ENCODE measurements around the gene RER1.

The RER1 gene

DNA sequence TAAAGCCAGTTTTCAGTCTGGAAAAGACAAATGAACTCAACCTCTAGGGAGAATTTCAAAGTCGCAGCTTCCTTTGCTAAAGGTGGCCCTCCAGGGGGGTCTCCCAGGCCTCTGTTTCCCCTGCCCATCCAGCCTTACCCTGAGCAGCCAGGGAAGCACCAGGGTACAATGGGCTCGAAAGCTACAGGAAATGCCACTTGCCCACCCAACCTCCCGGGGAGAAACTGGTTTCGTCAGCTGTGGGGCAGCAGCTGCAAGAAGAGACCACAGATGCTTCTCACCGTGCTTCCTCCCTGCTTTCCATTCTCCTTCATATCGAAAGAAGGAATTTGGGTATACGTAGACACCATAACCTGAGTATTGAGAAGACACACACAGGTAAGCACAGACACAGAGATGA is 2.0 kb upstream of the RER1 start:
- DNase-seq (ENCODE audit: low read depth in 2 of 2) = no peak

DNA sequence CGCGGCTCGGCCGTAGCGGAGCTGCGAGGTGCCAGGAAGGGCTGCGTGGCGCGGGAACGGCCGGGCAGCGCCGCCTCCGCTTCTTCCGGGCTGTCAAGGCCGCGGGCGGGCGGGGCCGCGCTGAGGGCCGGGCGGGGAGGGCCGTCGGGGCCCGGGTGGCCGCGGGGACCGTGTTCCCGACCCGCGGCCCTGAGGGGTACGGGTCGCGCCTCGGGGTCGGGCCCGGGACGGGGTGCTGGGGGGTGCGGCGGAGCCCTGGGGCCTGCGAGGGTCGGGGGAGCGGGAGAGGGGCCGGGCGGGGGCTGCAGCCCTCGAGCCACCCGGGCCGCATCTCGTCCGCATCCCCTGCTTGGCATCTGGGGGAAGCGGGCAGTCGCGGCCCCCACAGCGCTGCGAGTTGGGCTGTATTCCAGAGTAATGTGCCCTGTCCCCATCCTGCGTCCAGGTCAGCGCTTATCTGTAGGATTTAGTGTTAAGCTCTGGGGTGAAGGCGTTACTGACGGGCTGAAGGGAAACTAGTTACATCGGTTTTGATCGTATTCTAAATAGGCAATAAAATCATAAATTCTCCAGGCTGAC is 379 bp downstream of the RER1 start:
- no peak for DNase-seq (ENCODE audit: low read depth in 2 of 2)

DNA sequence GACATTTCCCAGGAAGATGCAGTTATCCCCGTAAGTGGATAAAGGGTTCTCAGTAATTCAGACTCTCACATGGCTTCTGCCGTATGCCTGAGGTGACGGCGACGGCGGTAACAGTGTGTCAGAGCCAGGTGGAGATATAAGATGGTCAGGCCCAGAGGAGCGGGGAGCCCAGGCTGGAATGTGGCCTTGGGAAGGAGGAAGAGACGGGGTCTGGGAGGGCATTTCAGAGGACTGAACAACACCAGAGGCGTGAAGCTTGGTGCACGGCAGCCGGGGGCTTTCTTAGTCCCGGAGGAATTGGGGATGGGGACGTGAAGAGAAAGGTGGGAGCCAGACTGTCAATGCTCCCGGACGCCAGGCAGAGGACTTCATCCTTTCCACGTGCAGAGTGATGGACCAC is 1.0 kb downstream of the RER1 start:
- no peak for DNase-seq (ENCODE audit: low read depth in 2 of 2)

GRCh38 chr1:2393471-2393877 is 1.8 kb downstream of the RER1 start:
- DNase-seq (ENCODE audit: low read depth in 2 of 2) = no peak

DNA sequence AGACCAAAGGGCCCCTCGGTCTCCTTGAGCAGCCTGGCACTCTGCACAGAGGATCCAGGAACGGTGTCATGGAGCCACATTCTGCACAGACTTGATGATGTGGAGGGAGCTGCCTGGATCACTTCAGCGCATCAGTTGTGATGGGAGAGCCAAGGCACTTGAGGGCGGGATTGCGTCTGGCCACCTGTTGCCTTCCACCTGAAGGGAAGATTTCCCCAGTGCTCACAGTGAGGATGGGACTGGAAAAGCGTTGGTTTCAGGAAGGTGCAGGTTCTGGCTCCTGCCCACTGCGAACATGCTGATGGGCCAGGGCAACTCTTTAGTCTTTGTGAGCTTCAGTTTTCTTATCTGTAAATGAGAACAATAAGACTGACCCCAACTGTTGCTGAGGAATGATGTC is 2.6 kb downstream of the RER1 start:
- DNase-seq (ENCODE audit: low read depth in 2 of 2) = no peak

- DNase-seq (ENCODE audit: low read depth in 2 of 2) = no peak
These were observed 3.1 kb downstream of the RER1 start for GRCh38 chr1:2394761-2395160.

DNA sequence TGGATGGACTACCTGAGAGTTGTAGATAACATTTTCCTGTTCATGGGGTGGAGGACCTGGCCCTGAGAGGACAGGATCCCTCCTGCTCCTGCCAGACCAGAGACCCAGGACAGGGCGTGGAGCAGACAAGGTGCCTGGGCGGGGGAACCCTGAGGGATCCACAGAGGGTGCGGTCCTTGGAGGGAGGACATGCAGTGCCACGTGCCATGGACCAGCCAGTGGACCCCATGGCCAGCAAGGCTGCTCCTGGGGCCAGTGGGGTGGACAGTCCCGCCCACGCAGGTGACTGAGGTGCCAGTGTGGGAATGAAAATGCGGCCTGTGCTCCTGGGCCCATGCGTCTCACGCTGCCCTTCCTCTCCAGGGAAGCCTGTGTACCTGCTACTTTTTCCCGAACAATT is 3.6 kb downstream of the RER1 start:
- DNase-seq (ENCODE audit: low read depth in 2 of 2) = no peak

DNA sequence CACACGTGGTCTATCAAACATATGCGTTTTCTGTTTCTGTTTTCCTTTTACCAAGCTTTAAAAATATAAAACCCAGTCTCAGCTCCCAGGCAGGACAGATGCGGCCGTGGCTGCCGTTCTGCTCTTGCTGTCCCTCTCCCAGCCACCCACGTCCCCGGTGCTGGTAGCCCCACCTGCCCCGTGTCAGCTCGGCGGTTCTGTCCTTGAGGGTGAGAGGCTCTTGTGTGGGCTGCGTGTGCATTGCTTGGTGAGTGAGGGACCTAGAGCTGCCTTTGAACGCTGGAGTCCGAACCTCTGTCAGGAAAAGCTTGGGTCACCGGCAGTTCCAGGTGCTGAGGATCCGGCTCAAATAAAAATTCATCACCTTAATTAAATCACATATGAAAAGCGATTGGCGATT is 4.4 kb downstream of the RER1 start:
- DNase-seq (ENCODE audit: low read depth in 2 of 2) = no peak

GRCh38 chr1:2396476-2396875 is 4.8 kb downstream of the RER1 start:
- no peak for DNase-seq (ENCODE audit: low read depth in 2 of 2)

- DNase-seq (ENCODE audit: low read depth in 2 of 2) = no peak
These were observed 5.5 kb downstream of the RER1 start for GRCh38 chr1:2397007-2397679.

- no peak for DNase-seq (ENCODE audit: low read depth in 2 of 2)
These were observed 7.2 kb downstream of the RER1 start for GRCh38 chr1:2398871-2399270.

DNA sequence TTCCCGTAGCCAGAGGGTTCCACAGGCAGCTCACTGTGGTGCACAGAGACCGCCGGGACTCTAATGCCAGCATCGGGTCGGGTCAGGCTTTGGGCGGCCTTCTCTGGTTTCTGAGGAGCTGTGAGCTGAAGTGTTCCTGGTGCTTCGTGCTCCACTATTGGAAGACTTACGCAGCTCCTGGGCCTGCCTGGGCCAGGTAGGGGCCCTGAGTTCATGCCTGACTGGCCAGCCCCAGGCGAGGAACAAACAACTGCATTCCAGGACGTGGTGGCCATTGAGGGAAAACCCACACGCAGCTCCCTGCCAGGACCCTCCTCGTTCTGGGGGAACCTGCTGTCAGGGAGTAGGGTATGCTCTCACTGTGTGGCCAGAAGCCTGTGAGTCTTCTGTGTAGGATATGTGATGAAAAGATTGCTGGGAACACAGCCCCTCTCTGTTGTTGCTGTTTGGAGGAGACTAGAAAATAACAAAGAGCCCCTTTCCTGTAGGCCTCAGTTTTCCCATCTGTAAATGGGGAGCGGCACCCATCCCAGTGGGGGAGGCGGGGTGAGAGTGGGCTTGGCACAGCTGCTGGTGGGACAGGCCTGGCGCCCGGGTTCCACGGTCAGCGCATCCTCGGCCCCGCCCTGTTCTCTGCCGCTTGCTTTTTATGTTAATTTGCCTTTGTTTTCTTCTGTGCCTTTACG is 8.4 kb downstream of the RER1 start:
- DNase-seq (ENCODE audit: low read depth in 2 of 2) = no peak

- no peak for DNase-seq (ENCODE audit: low read depth in 2 of 2)
These were observed 8.9 kb downstream of the RER1 start for GRCh38 chr1:2400576-2400909.

- DNase-seq (ENCODE audit: low read depth in 2 of 2) = no peak
These were observed 9.5 kb downstream of the RER1 start for GRCh38 chr1:2400950-2401649.

- DNase-seq (ENCODE audit: low read depth in 2 of 2) = no peak
These were observed 10.8 kb downstream of the RER1 start for GRCh38 chr1:2402420-2402819.

- DNase-seq (ENCODE audit: low read depth in 2 of 2) = no peak
These were observed 11.6 kb downstream of the RER1 start for GRCh38 chr1:2403273-2403672.

GRCh38 chr1:2404142-2404889 is 12.7 kb downstream of the RER1 start:
- DNase-seq (ENCODE audit: low read depth in 2 of 2) = no peak

DNA sequence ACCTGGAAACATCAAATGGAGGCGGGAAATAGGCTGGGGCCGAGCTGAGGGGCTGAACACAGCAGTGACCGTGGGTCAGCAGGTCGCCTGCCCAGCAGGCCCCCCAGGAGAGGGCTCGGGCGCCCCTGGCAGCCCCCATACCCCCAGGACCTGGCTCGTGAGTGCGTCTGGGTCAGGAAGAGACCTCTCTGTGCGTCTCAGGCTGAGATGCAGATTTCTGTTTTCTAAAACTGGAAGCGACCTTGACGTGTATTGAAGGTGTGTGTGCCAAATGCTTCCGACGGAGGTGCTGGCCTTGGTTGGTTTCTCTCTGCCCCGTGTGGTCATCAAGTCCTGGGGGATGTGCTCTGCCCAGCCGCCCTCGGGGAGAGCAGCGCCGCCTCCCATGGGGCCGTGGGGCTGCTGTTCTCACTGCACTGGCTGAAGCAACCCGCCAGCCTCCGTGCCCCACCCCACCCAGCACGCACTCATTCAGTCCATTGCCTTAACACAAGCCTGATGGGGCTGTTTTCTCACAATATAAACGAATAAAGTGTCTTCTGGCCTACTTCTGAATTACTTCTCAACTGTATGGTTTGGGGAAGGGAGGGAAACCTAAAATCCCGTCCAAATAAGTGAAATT is 13.4 kb downstream of the RER1 start:
- no peak for DNase-seq (ENCODE audit: low read depth in 2 of 2)

DNA sequence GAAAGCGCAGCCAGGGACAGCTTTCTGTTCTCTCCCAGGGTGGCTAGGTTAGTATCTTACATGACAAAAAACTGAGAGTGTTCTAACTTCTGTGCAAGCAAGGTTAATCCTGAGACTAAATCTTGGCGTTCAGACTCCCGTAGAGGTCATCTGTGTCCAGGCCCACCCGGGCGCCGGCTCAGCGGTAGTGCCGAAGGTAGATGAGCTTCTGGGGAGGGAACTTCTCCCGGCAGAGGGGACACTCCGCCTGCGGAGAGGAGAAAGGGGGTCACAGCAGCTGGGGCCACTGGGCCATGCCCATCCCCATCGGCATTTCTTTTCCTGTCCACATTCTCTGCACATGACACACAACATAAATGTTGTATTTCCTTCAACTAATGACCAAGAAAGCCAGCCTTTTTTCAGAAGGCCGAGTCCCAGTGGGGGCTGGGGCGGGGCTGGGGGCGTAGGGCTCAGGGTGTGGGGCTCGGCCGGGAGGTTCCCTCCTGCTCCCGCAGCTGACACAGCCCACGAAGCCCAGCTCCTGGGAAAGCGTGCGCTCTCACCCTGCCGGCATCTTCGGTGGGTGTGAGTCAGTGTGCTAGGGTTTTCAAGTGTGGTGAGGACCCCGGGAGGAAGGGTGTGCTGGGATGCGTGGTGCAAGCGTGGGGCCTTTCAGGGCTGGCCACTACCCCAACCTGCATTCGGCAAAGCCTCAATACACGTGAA is 14.1 kb downstream of the RER1 start:
- DNase-seq (ENCODE audit: low read depth in 2 of 2) = no peak

DNA sequence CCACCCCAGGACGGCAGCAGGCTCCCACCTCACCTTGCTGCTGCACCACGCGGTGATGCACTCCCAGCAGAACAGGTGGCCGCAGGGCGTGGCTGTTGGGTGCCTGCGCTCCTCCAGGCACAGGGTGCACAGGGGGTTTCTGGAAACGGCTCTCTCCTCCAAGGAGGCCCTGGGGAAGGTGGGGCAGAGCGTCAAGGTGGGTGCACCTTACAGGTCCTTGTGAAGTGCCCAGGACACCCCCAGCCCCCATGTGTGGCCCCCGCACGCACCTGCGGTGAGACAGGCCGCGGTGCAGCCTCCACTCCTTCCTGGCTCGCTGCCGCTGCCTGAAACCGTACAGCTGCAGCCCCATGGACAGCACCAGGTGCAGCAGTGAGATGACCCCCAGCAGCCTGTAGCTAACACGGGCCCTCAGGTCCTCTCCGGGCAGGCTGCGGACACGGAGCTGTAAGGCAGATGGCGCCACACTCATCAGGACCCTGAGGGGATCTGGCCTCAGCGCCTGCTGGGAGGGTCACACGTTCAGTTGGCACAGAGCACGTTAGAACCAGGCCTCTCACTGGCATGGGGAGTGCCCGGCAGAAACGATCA is 14.9 kb downstream of the RER1 start:
- DNase-seq (ENCODE audit: low read depth in 2 of 2) = no peak
